Measurements from ENCODE around the gene SERINC3. TPM values are rescaled to one million over a fixed set of nuclear protein-coding genes. Genes with fewer than 3 reads are reported as not detected.
A peak's percentile ranks its signal among the peaks of the same experiment; 100 is the strongest.

SERINC3 gene
- total and polyA plus RNA-seq, 2 of the 13 experiments (the other 11 are each of a cell fraction or from before 2014, with no cell fraction given): 82.0 to 226 TPM

DNA sequence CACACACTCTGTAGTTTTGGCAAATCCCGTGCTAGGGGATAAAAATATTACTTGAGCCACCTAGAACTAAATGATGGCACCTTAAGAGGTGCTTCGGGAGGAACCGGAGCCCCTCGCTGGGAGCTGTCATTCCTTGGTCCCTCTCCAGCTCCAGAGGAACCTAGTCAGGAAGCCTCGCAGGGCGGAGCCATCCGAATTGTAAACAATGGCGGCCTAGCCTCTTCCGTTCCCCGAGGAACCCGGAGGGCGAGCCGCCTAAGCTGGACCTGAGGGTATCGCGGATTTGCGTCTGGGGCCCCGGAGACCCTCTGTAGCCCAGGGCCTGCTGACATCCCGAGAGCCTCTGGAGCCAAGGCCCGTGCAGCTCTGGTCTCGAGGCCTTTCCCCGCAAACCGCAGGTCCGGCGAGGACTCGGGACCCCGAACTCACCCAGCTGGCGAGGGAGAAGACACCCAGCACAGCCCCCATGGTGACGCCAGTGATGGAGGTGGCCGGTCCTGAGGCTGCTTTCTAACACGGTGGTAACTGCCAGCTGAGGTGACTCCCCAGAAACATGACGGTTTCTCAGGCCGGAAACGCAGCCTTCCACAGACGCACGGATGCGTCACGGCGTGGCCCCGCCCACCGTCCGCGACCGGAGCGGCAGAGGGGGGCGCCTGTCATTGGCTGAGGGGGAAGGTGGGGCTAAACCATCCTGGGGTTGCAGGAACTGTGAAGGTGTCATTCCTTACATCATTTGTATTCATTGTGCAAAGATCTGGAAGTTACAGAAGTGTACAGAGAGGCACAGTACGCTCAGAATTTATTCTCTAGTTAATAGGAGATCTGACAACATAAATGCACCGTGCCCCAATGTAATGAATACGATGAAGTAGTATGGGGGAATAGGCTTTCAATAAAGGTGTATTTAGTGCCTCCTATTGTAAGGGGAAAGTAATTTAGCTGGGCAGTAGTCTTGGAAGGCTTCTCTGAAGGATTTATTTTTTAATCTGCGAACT lies at the start of gene SERINC3 (continued):
- TF ChIP-seq, protein P1, sequence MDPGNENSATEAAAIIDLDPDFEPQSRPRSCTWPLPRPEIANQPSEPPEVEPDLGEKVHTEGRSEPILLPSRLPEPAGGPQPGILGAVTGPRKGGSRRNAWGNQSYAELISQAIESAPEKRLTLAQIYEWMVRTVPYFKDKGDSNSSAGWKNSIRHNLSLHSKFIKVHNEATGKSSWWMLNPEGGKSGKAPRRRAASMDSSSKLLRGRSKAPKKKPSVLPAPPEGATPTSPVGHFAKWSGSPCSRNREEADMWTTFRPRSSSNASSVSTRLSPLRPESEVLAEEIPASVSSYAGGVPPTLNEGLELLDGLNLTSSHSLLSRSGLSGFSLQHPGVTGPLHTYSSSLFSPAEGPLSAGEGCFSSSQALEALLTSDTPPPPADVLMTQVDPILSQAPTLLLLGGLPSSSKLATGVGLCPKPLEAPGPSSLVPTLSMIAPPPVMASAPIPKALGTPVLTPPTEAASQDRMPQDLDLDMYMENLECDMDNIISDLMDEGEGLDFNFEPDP (CRISPR knock-in tag; conservative IDR thresholded peaks at IDR 0.05): 0 out of 2 replicates have a peak, but pooled peaks have one; percentile 8
- TF ChIP-seq KLF16 (CRISPR knock-in tag; IDR thresholded peaks at IDR 0.05) (peak in 1 of 2 experiments; percentile 73; a peak in 1 of 4 replicates), SMAD3 (CRISPR knock-in tag; IDR thresholded peaks at IDR 0.05) (no peak; the same call in 1 of the 2 replicates), ZNF782 (CRISPR knock-in tag; IDR thresholded peaks at IDR 0.05; ENCODE audit: borderline replicate concordance) (peak; percentile 91), ZNF607 (CRISPR knock-in tag; IDR thresholded peaks at IDR 0.05; ENCODE audit: borderline replicate concordance) (peak; percentile 97), MBNL3 (CRISPR knock-in tag; conservative IDR thresholded peaks at IDR 0.05) (no peak), ZMYM3 (CRISPR knock-in tag; IDR thresholded peaks at IDR 0.05) (peak; percentile 62), STAT6 (CRISPR knock-in tag; IDR thresholded peaks at IDR 0.05; ENCODE audit: borderline replicate concordance) (peak; percentile 77; the same call in 1 of the 2 replicates), KAT7 (CRISPR knock-in tag; IDR thresholded peaks at IDR 0.05; ENCODE audit: borderline replicate concordance) (peak; percentile 76; the same call in 1 of the 2 replicates), TP53 (CRISPR knock-in tag; conservative IDR thresholded peaks at IDR 0.05) (peak; percentile 93; the same call in 1 of the 2 replicates), FOXP1 (IDR thresholded peaks at IDR 0.05) (no peak), FOXP1 (CRISPR knock-in tag; IDR thresholded peaks at IDR 0.05) (peak; percentile 29; the same call in 1 of the 2 replicates), MATR3 (CRISPR knock-in tag; IDR thresholded peaks at IDR 0.05) (0 out of 2 replicates have a peak, but pooled peaks have one; percentile 80), CENPBD1 (CRISPR knock-in tag; IDR thresholded peaks at IDR 0.05; ENCODE audit: borderline replicate concordance, low read depth) (no peak), SP4 (CRISPR knock-in tag; IDR thresholded peaks at IDR 0.05) (peak; percentile 95), ZNF784 (CRISPR knock-in tag; IDR thresholded peaks at IDR 0.05; ENCODE audit: borderline replicate concordance) (peak; percentile 80; the same call in 1 of the 2 replicates), ZNF335 (CRISPR knock-in tag; IDR thresholded peaks at IDR 0.05) (no peak; the same call in 1 of the 2 replicates), ZNF614 (CRISPR knock-in tag; IDR thresholded peaks at IDR 0.05; ENCODE audit: borderline replicate concordance) (peak; percentile 60), PHF20 (CRISPR knock-in tag; IDR thresholded peaks at IDR 0.05) (peak; percentile 90), NR2C2 (CRISPR knock-in tag; IDR thresholded peaks at IDR 0.05; ENCODE audit: borderline replicate concordance) (peak; percentile 78), ZNF761 (CRISPR knock-in tag; conservative IDR thresholded peaks at IDR 0.05) (peak; percentile 88; the same call in 1 of the 2 replicates)
